B cell (primary cell): ENCODE results near the gene THOC5. TPM values are rescaled to one million over a fixed set of nuclear protein-coding genes. Genes with fewer than 3 reads are reported as not detected.

Source experiments
- ATAC-seq: fragments of 200-7000 bp; cut with Tn5 transposase; one replicate; pipeline ENCODE4 v1.10.0; 2021; ENCODE audit warnings: low read depth, mild to moderate bottlenecking, moderate number of reproducible peaks, moderate library complexity
- CTCF ChIA-PET: fragments of 350-600 bp; sonication (Branson Sonifier 250); formaldehyde crosslinking; loops from one replicate; lab custom pipeline; 2021; ENCODE audit warnings: antibody characterized with exemption, inconsistent platforms; lab: Charles Lee
- POLR2A ChIA-PET: fragments of 350-600 bp; sonication (Branson Sonifier 250); formaldehyde crosslinking; loops from one replicate; lab custom pipeline; 2021; ENCODE audit warnings: antibody characterized with exemption; lab: Charles Lee
- DNase-seq: peaks from one replicate; pipeline ENCODE4 v3.0.0; 2013
- H2AFZ ChIP-seq: 2 replicates; pipeline ENCODE4 v1.6.1; 2012; ENCODE audit warnings: mild to moderate bottlenecking, low read depth, low read length; ENCODE audit not compliant: insufficient read depth, poor library complexity, severe bottlenecking
- H3K27ac ChIP-seq, 2 donors: 1 replicate in 1 of 2; 2 replicates in 1 of 2; pipeline ENCODE4 v1.5.1; 2012 to 2013; ENCODE audit warnings: low read length in 2 of 2, mild to moderate bottlenecking in 2 of 2, moderate library complexity in 1 of 2
- H3K27me3 ChIP-seq, 4 experiments: fragments of 200-600 bp in 1 of 4; sonication (generic) in 1 of 4; replicated peaks in 1 of 4; 1 replicate in 2 of 4; 2 replicates in 2 of 4; pipeline versions ENCODE4 v1.6.1 to v1.7.0; 2013 to 2016; ENCODE audit warnings: low read length in 3 of 4, mild to moderate bottlenecking in 2 of 4, mixed read lengths in 1 of 4, moderate library complexity in 1 of 4; ENCODE audit not compliant: insufficient read depth in 4 of 4, control insufficient read depth in 3 of 4; ENCODE audit errors: control extremely low read depth in 1 of 4
- H3K36me3 ChIP-seq, 2 experiments: replicated peaks in 1 of 2; 1 replicate in 1 of 2; 2 replicates in 1 of 2; pipeline versions ENCODE4 v1.6.1 to v1.7.1; 2013; ENCODE audit warnings: low read length in 1 of 2; ENCODE audit not compliant: insufficient read depth in 2 of 2, control insufficient read depth in 1 of 2; ENCODE audit errors: control extremely low read depth in 1 of 2, extremely low read depth in 1 of 2
- H3K4me1 ChIP-seq, 2 donors: fragments of 200-600 bp in 1 of 2; sonication (generic) in 1 of 2; 1 replicate in 1 of 2; 2 replicates in 1 of 2; pipeline versions ENCODE4 v1.5.1 to v1.6.1; 2013 to 2017; ENCODE audit warnings: low read length in 2 of 2; ENCODE audit not compliant: control insufficient read depth in 2 of 2, insufficient read depth in 2 of 2
- H3K4me2 ChIP-seq: replicated peaks from 2 replicates; pipeline ENCODE3; 2012; ENCODE audit warnings: mild to moderate bottlenecking, low read depth, low read length; ENCODE audit not compliant: poor library complexity, severe bottlenecking
- H3K4me3 ChIP-seq, 5 experiments: fragments of 200-600 bp in 1 of 5; sonication (generic) in 1 of 5; 1 replicate in 3 of 5; 2 replicates in 2 of 5; pipeline versions ENCODE4 v1.5.1 to v1.7.0; 2011 to 2016; ENCODE audit warnings: low read length in 4 of 5, mild to moderate bottlenecking in 4 of 5, low read depth in 2 of 5, control low read depth in 1 of 5, moderate library complexity in 1 of 5; ENCODE audit not compliant: insufficient read depth in 1 of 5; ENCODE audit errors: control extremely low read depth in 1 of 5, extremely low read depth in 1 of 5
- H3K79me2 ChIP-seq: fragments of 200-600 bp; sonication (generic); one replicate; pipeline ENCODE4 v1.6.0; 2016; ENCODE audit warnings: low read length; ENCODE audit not compliant: control insufficient read depth, insufficient read depth
- H3K9ac ChIP-seq: fragments of 200-600 bp; sonication (generic); 2 replicates; pipeline ENCODE4 v1.6.1; 2017; ENCODE audit warnings: mild to moderate bottlenecking, low read length, moderate library complexity
- H3K9me3 ChIP-seq, 3 donors: one replicate each; pipeline versions ENCODE4 v1.6.1 to v1.7.1; 2013; ENCODE audit warnings: low read length in 2 of 3; ENCODE audit not compliant: control insufficient read depth in 2 of 3, insufficient read depth in 1 of 3; ENCODE audit errors: control extremely low read depth in 1 of 3
- H4K20me1 ChIP-seq: 2 replicates; pipeline ENCODE4 v1.6.0; 2012; ENCODE audit warnings: mild to moderate bottlenecking, low read length; ENCODE audit not compliant: insufficient read depth, control insufficient read depth, poor library complexity, severe bottlenecking
- H3K27ac Mint-ChIP-seq: one replicate; pipeline ENCODE4 v1.8.0; 2021; ENCODE audit warnings: mixed read lengths
- H3K27me3 Mint-ChIP-seq: one replicate; pipeline ENCODE4 v1.8.0; 2021; ENCODE audit warnings: mixed read lengths
- H3K4me1 Mint-ChIP-seq: one replicate; pipeline ENCODE4 v1.8.0; 2021; ENCODE audit warnings: mixed read lengths
- H3K4me3 Mint-ChIP-seq: one replicate; pipeline ENCODE4 v1.8.0; 2021; ENCODE audit warnings: mixed read lengths
- H3K9me3 Mint-ChIP-seq: one replicate; pipeline ENCODE4 v1.8.0; 2022; ENCODE audit warnings: mixed read lengths; ENCODE audit not compliant: insufficient read depth
- EZH2 ChIP-seq: IDR thresholded peaks from 2 replicates; pipeline ENCODE4 v1.6.1; 2012; ENCODE audit warnings: borderline replicate concordance, low read depth, mild to moderate bottlenecking, moderate library complexity, low read length; ENCODE audit not compliant: insufficient read depth, poor library complexity, severe bottlenecking
- WGBS: methylation state at CpG from one replicate; pipeline ENCODE4 v1.1.5; 2013; ENCODE audit warnings: missing lambda C conversion rate; ENCODE audit not compliant: insufficient coverage; 5-methylcytosine and 5-hydroxymethylcytosine counted together
- intact Hi-C: fragments of 100-400 bp; cut with micrococcal nuclease; formaldehyde crosslinking; loops from one replicate; pipeline ENCODE4 v1.10.0; 2022
- polyA minus RNA-seq: library from RNA; depleted of rRNA, polyadenylated mRNA; stranded (reverse); fragments of >200 nt; gene quantifications from 2 replicates; pipeline ENCODE4 v1.2.3, GENCODE V29; 2012
- polyA plus RNA-seq: library from polyadenylated mRNA; depleted of rRNA; stranded (reverse); fragments of >200 nt; gene quantifications from 2 replicates; pipeline ENCODE4 v1.2.3, GENCODE V29; 2012
- total RNA-seq, 2 donors: library from RNA; stranded (reverse); fragments of 120-200 nt in 1 of 2; gene quantifications; 1 replicate in 1 of 2; 2 replicates in 1 of 2; pipeline versions ENCODE4 v1.2.3 to v1.2.4, GENCODE V29; 2013 to 2022
- TF ChIP-seq, protein P1 (sequence below): fragments of 200-600 bp; IDR thresholded peaks from one replicate; pipeline ENCODE4 v1.8.0; 2022; ENCODE audit warnings: antibody characterized with exemption, mild to moderate bottlenecking

THOC5 gene
- 59.1 and 66.2 TPM in 2 replicates for total RNA-seq
- 30.9 TPM for total RNA-seq (2013)
- 25.7 and 26.5 TPM in 2 replicates for polyA plus RNA-seq
- polyA minus RNA-seq: 31.8 and 37.2 TPM in 2 replicates

- WGBS: 3% methylated on average over 32 of the region's 44 CpGs
These were observed at the start of gene THOC5 for GRCh38 chr22:29553351-29554224. TSS of gene THOC5 (minus strand) at chr22:29553757. CDS start at chr22:29549147, 4,610 bp downstream.

More at GRCh38 chr22:29553351-29554224, at the start of gene THOC5:
- Histone ChIP-seq H3K27ac (peak within 1 kb of the TSS; percentile 66 to 79), H2AFZ (peak within 1 kb of the TSS; percentile 93), H3K9me3 (no peaks in the 10 kb centered on the region), H4K20me1 (no peaks in the 10 kb centered on the region), H3K4me1 (peaks cover 7 to 15% of the 10 kb centered on the region in 2 donors), H3K27me3 (no peaks in the 10 kb centered on the region), H3K79me2 (peaks cover 17% of the 10 kb centered on the region), H3K4me2 (peak within 1 kb of the TSS; percentile 78), H3K4me3 (peak within 1 kb of the TSS; percentile 80 to 93 (median 92)), H3K36me3 (peaks cover 2 to 29% of the 10 kb centered on the region in 2 experiments), H3K9ac (peak within 1 kb of the TSS; percentile 80)
- POLR2A ChIA-PET: interaction anchor here (0.5 to 1.5 kb wide), 7 partner anchors 12 to 1723 kb away, joined by 3 to 6 read pairs (median 4); partner anchors contain the start of gene AP1B1
- peak; percentile 93 for ATAC-seq
- Mint-ChIP-seq H3K9me3 (no peaks in the 10 kb centered on the region), H3K4me1 (peaks cover 23% of the 10 kb centered on the region), H3K27ac (peak within 1 kb of the TSS; percentile 96), H3K4me3 (peak within 1 kb of the TSS; percentile 89), H3K27me3 (no peaks in the 10 kb centered on the region)
- CTCF ChIA-PET: interaction anchor here (0.6 to 2.2 kb wide), 11 partner anchors 11 to 775 kb away, joined by 3 to 12 read pairs (median 3); partner anchors contain the start of gene AP1B1
- peak; percentile 89 for DNase-seq
- intact Hi-C loops: loop anchor here (1.0 kb wide), 3 partner anchors 28 to 165 kb away; partner anchors contain the start of genes AP1B1, NF2 and NIPSNAP1
- TF ChIP-seq, protein P1, sequence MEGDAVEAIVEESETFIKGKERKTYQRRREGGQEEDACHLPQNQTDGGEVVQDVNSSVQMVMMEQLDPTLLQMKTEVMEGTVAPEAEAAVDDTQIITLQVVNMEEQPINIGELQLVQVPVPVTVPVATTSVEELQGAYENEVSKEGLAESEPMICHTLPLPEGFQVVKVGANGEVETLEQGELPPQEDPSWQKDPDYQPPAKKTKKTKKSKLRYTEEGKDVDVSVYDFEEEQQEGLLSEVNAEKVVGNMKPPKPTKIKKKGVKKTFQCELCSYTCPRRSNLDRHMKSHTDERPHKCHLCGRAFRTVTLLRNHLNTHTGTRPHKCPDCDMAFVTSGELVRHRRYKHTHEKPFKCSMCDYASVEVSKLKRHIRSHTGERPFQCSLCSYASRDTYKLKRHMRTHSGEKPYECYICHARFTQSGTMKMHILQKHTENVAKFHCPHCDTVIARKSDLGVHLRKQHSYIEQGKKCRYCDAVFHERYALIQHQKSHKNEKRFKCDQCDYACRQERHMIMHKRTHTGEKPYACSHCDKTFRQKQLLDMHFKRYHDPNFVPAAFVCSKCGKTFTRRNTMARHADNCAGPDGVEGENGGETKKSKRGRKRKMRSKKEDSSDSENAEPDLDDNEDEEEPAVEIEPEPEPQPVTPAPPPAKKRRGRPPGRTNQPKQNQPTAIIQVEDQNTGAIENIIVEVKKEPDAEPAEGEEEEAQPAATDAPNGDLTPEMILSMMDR: no peak
- no peak for TF ChIP-seq EZH2
